NCI-H460 (cell line): Measurements from ENCODE around the gene SYCE1L. TPM values are rescaled to one million over a fixed set of nuclear protein-coding genes. Genes with fewer than 3 reads are reported as not detected.

Experiments
- DNase-seq: peaks from one replicate; pipeline ENCODE4 v3.0.0-alpha.2; 2016; ENCODE audit warnings: low read depth; ENCODE audit errors: extremely low read depth
- total RNA-seq: library from RNA; depleted of rRNA; stranded (reverse); fragments of >200 nt; shearing (Covaris generic); gene quantifications from 2 replicates; pipeline ENCODE4 v1.2.3, GENCODE V29; 2014

Gene SYCE1L
- total RNA-seq, 1 experiment from 2014 or later, result 0.45 TPM

DNA sequence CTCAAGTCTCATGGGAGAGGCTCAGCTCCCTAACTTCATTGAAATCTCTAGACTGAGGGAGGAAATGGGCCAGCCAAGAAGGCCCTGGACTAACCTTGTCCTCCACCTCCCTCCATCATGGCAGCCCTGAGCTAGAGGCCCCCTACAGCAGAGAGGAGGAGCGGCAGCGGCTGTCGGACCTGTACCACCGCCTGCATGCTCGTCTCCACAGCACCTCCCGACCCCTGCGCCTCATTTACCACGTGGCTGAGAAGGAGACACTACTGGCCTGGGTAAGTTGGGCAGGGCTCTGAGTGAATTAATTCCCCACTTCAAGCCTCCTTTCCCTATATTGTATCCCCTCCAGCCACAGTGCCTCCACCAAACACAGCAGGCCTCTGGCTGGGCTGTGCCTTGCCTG is 3.8 kb upstream of the SYCE1L start:
- no peak for DNase-seq

DNA sequence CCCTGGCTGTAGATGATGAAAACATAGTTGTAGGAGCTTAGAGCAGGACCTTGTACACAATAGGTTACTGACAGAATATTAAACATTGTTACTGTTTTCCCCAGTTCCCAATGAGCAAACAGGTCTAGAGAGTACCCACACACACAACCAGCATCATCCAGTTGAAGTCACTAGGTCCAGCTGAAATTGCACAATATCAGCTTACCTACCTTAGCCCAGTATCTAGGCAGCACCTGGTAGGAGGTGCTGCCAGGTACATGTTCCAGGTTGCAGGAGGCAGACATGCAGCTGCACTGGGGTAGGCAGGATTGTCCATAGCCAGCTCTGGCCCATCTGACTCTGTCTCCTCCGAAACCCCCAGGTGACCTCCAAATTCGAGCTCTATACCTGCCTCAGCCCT is 1.5 kb upstream of the SYCE1L start:
- DNase-seq, result no peak

DNA sequence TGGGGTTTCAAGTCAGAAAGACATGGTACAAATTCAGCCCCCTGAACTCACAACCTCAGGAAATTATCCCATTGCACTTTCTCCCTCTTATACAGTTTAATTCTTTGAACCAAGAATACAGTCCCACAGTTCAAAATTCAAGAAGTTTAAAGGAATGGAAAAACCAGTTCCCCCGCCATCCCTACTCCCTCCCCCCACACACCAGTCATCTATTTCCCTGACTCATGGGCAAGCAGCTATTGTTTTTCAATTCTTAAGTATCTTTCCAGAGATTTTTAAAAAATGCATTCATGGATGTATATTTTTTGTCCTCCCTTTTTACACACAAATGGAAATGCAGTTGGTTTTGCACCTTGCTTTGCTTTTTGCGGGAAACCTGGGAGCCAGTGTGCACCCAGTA is 7.3 kb downstream of the SYCE1L start:
- DNase-seq, result no peak

DNA sequence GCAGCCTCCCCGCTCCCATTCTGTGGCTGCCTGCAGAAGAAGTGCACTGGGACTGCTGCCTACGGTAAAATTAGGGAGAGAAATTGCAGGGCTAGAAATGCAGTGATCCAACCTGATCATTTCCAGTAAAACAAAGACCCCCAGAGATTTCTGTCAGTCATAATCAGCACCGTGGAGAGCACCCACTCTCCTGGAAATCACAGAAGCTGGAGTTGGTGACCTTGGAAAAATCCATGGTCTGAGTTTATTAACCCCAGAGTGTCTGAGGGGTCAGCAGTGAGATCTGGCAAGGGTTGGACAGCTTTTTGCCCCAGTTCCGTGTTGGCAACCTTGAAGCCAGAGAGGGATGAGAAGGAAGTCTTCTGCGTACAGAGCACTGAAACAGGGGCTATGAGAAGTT is 7.8 kb downstream of the SYCE1L start:
- no peak for DNase-seq

DNA sequence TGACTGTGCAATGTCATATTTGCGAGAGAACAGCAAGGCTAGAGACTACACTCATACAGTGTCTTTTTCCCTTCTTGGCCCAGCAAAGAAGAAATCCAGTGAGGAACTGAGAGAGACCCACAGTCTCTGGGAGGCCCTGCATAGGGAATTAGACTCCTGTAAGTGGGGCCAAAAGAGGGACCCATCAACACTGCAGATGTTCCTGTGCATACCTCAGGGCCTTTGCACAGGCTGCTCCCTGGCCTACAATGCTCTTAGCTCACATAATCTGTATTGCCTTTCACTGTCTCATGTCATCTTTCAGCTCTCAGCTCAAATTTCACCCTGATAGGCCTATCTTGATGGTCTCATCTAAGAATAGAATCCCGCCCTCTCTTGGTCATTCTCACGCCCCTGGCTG is 9.2 kb downstream of the SYCE1L start:
- no peak for DNase-seq

DNA sequence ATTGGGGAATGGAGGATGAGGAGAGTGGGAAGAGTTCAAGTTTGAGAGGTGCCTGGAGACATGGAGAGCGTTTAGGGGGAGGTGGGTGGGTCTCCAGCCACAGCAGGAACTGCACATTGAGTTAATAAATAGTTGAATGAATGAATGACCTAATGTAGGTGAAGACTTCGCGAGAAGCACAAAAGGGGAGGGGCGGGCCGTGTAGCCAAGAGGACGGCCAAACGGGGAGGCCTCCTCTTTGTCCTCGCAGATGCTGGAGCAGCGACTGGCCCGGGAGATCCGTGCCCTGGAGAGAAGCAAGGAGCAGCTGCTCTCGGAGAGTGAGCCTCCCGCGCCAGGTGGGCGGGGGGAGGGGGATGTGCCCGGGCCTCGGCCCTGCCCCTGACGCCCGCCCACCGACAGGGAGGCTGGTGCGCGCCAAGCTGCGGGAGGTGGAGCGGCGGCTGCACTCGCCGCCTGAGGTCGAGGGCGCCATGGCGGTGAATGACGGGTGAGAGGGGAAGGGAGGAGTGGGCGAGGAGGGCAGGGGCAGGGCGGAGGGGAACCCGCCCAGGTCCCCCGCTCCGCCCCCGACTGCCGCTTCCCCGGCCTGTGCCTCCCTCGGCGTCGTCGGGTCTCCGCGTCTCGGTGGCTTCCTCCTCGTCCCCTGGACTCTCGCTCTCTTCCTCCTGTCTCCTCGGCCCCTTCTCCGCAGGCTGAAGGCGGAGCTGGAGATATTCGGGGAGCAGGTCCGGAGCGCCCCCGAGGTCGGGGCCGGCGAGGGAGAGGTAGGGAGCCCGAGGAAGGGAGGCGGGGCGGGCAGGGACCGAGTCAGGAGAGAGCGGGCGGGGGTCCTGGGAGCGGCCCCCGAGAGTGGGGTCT is 12.9 kb downstream of the SYCE1L start:
- no peak for DNase-seq

DNA sequence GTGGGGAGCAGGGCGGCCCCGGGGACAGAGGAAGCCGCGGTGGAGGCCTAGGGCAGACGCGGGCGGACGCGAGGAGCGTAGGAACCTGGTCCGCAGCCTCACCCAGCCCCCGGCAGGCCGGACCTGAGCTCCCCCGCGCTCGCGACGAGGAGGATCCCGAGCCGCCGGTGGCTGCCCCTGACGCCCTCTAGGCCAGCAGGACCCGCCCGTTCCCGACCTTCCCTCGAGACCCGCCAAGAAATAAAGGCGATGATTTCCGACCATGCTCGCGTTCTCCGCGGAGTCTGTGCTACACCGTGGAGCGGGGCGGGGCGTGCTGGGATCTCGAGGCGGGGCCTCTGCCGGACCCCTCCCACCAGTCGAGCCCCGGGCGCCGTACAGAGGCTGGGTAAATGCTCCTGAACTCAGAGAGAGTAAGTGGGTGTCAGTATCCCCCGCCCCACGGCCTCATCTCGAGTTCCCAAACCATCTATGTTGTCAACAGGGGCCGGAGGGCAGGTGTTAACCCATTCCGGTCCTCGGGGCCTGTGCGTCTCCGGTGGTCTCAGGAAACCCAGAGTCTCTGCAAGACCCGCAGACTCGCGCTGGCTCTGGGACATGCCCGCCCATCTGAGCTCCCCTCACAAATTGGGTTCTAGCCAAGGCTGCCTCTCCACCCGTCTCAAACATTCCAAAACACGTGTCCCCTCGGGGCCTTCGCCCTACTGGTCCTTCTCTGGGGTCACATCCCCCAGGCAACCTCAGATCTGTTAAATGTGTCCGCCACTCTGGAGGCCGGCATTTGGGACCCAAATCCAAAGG is 13.7 kb downstream of the SYCE1L start:
- no peak for DNase-seq

DNA sequence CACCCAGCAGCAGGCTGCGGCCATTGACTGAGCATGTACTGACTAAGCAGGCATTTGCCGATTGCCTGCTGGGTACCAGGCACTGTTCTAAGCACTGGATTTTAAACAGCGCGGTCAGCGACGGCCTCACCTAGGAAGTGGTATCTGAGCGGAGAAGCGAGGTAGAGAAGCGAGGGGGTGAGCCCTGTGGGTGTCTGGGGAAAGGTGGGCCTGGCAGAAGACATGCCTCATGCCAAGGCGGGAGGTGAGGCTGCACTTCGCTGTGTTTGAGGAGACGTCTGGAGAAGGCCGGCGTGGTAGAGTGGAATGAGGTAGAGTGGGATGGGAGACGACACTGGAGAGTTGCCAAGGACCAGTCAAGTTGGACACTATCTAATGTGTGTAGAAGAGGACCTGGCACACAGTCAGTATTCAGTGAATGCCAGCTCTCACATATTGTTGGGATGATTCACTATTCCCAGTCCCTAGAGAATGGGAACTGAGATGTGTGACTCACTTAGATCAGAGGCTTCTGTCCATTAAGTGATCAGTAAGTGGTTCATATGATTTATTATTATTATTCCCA is 14.4 kb downstream of the SYCE1L start:
- DNase-seq, result peak; percentile 91

DNA sequence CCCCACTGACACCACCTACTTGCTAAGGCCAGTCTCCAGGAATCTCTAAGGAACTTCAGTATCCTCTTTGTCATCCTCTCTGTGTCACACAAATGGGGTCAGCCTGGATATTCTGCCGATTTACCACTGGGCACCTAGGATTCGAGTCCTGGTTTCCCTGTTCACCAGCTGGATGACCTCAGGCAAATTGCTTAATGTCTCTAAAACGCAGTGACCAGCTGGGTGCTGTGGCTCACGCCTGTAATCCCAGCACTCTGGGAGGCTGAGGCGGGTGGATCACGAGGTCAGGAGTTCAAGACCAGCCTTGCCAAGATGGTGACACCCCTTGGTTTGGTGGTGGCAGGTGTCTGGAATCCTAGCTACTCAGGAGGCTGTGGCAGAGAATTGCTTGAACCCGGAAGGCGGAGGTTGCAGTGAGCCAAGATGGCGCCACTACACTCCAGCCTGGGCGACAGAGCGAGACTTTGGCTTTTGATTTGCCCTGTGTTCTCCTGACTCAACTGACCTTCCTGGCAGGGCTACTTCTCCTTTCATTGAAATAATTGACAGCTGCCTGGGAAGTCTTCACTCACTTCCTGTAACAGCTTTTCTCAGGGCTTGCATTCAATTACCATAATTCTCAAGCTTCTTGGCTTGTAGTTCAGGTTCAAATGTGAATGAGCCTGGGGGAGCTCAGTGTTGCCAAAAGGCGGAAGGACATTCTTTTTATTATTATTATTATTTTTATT is 15.4 kb downstream of the SYCE1L start:
- no peak for DNase-seq

DNA sequence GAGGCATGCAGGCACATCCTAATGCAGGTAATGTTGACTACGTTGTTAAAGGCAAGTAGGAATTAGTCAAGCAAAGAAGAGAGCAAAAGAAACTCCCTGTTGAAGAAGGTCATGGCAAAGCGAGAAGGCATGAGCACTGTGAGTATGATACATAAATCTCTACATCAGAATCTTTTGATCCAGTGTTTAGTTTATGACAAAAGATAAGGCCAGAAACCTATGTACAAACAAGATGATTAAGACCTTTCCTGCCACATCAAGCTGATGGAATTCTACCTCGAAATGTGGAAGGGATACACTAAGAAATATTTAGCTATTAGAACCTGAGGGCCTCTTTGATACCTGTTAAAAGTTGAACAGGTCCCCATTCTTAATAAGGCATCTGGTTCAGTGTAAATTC is 20.2 kb downstream of the SYCE1L start:
- DNase-seq, result no peak

DNA sequence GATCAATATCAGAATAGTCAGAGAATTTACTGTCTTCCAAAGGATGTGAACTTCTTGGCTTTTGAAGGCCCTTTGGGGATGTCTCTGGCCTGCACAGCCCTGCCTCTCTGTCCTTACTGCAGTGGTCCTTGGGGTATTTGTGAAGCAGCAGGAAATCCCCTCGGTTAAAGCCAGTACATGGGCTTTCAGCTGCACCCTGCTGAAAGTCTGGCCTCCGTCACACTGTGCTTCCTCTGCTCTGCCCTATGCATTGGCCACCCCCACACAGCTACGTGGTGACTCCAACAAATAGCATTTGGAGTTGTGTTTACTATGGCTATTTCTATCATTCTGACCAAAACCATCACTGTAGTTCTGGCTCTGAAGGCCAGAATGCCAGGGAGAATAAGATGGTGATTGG is 21.2 kb downstream of the SYCE1L start:
- DNase-seq, result no peak

DNA sequence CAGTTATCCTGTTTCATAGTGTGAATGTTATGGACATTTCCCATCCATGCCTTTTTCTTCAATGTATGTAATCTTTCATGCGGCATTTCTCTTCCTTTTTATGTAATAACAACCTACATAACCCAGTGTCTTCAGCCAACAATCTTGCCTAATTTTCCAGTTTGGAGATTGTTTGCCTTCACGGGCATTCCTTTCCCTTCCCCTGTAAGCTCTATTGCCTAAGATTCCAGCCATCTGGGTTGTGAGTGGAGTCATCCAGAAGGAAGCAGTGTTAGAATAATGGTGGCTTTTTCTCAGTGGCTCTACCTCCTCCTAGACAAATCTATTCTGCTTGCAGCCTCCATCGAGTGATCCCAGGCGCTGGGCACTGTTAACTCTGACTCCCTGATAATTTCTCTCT is 22.3 kb downstream of the SYCE1L start:
- no peak for DNase-seq

DNA sequence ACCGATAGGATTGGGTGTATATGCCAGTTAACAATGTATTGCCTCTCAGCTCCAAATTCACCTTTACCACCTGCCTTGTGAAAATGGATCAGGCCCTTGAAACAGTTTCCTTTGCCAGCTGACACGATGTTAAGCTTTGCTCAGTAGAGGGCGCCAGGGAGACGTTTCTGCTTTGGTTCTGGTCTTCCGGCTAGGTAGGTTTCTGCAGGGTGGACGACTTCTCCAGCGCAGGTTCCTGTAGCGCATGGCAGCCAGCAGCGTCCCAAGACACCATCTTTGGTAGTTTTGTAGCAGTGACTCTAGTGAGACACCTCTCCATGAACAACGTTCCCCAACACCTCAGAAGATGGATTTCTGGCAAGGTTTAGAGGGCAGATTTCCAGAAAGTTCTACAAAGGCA is 24.0 kb downstream of the SYCE1L start:
- no peak for DNase-seq

DNA sequence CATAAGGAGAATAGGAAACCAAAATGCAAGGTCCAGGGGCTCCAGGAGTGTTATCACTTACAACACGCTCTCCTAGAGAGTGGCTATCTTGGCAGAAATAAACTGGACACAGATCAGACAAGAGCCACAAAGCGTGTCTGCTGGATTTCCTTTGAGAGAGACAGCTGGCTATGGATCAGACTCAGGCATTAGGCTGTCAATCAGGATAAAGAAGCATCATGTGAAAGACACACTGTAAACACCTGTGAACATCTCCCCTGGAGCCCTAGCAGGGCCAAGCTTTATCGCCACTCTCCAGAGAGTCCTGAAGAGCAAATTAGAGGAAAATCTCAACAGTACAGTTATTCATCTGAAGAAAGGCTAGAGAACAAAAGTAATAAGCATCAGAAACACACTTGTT is 26.0 kb downstream of the SYCE1L start:
- no peak for DNase-seq

DNA sequence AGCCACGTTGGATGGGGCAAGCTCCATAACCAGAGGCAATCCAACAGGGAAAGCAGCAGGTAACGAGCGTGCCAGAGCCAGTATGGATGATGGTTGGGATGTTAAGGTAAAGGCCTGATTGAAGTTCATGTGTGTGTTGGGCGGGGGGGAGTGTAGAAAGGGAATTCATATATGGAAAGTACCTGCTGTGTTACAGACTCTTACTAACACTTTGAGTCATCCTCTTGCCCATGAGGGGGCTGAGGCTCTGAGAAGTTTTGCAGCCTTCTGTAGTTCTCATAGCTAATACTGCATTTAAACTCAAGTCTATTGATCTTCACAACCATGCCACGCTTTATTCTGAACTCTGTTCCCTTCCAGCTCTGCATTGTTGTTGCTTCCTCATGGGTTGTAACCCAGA is 28.5 kb downstream of the SYCE1L start:
- no peak for DNase-seq

DNA sequence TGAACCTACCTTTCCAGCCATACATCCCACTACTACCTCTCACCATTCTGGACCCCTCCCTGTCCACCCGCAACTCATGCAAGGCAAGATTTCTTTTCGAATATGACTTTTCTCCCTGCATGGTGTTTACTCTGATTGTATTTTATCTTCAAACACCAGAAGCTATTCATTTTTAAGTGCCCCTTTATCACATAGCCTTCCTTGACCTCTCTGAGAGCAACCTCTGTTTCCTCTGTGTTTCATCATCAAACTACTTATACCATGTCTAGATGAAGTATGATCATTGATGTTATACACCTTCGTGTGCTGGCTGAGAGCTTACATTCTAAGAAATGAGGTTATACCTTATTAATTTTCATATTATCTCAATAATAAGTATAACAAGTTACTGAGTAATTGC is 31.8 kb downstream of the SYCE1L start:
- no peak for DNase-seq

DNA sequence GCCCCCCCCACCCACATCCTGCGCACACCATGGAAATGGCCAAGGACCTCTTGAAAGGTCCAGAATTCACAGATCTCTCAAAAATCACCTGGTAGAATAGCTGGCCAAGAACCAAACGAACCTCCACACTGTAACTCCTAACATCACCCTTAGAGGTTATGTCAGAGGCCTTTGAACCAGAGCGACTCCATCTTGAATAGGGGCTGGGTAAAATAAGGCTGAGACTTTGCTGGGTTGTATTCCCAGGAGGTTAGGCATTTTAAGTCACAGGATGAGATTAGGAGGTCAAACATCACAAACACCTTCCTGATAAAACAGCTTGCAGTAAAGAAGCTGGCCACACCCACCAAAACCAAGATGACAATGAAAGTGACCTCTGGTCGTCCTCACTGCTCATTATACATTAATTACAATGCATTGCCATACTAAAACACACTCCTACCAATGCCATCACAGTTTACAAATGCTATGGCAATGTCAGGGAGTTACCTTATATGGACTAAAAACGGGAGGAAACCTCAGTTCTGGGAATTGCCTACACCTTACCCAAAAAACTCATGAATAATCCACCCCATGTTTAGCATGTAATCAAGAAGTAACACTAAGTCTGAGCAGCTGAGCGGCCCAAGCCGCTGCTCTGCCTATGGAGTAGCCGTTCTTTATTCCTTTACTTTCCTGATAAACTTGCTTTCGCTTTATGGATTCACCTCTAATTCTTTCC is 34.8 kb downstream of the SYCE1L start:
- no peak for DNase-seq

DNA sequence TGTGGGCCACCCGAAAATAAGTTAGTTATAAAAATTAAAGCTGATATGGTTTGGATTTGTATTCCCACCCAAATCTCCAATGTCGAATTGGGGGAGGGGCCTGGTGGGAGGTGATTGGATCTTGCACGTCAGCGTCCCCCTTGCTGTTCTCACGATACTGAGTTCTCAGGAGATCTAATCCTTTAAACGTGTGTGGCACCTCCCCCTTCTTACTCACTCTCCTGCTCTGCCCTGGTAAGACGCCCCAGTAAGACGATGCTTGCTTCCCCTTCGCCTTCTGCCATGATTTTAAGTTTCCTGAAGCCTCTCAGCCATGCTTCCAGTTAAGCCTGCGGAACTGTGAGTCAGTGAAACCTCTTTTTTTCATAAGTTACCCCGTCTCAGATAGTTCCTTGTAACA is 35.4 kb downstream of the SYCE1L start:
- DNase-seq, result no peak

DNA sequence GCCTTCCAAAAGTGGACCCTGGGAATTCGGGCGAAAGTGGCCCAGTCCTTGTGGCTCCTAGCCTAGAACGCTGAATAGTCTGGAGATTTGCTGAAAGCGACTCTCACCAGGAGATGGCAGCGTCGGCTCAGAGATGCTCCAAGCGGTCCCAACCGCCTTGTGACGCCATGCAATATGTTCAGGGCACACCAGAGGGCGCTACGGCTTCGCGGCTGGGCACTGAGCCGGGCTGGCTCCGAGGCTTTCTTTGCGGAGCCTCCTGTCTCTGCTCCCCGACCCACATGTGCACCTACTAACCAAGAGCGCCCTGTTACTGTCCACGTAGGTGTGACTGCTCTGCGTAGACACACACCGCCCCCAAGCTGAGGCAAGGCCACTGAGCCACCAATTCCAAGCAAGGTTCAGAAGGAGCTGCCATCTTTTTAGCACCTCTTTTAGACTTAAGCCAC is 36.9 kb downstream of the SYCE1L start:
- peak; percentile 72 for DNase-seq

DNA sequence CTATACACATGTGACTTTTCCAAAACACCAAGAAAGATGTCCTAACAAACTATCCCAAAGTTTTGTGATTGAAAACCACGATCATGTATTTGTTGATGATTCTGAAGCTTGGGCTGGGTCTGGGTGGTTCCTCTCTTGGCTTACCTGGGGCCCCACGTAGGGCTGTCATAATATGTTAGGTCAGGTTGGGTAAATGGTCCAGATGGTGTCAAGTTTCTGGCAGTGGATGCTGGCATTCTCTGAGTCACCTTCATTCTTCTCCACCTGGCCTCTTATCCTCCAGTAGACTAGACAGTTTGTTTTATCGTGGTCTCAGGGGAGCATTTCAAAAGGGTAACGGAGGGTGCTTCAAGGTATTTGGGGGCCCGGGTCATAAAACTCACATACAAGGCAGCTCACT is 39.4 kb downstream of the SYCE1L start:
- DNase-seq, result no peak
